AG04450 (cell line): ENCODE data around the gene RUFY1. TPM values are rescaled to one million over a fixed set of nuclear protein-coding genes. Genes with fewer than 3 reads are reported as not detected.

ENCODE experiments used
- CTCF ChIA-PET: fragments of 300-600, 350-600 bp; formaldehyde crosslinking; extraction: SDS; loops from one replicate; lab custom pipeline; 2022; ENCODE audit warnings: antibody characterized with exemption, inconsistent platforms; lab: Charles Lee
- POLR2A ChIA-PET: fragments of 350-600 bp; formaldehyde crosslinking; extraction: SDS; loops from one replicate; lab custom pipeline; 2021; ENCODE audit warnings: antibody characterized with exemption, inconsistent platforms; lab: Yijun Ruan, JAX
- DNase-seq: peaks from one replicate; pipeline ENCODE4 v3.0.0-alpha.2; 2011; ENCODE audit warnings: low read depth, low spot score
- H3K27ac ChIP-seq: one replicate; pipeline ENCODE4 v1.5.1; 2012; ENCODE audit warnings: low read depth, low read length, control low read depth
- H3K27me3 ChIP-seq: one replicate; pipeline ENCODE4 v1.6.0; 2012; ENCODE audit warnings: low read length; ENCODE audit not compliant: control insufficient read depth, insufficient read depth
- H3K4me3 ChIP-seq: 2 replicates; pipeline ENCODE4 v1.5.1; 2011; ENCODE audit warnings: mild to moderate bottlenecking, low read depth, low read length, control low read depth
- H3K9me3 ChIP-seq: 2 replicates; pipeline ENCODE4 v1.5.1; 2012; ENCODE audit warnings: low read length; ENCODE audit not compliant: control insufficient read depth, insufficient read depth
- CTCF ChIP-seq: IDR thresholded peaks from 2 replicates; pipeline ENCODE4 v1.5.1; 2011; ENCODE audit warnings: low read depth, low read length, control low read depth, inconsistent platforms
- polyA plus RNA-seq: library from polyadenylated mRNA; depleted of rRNA; stranded (reverse); fragments of >200 nt; gene quantifications from 2 replicates; pipeline ENCODE4 v1.2.3, GENCODE V29; 2011

Gene RUFY1
- polyA plus RNA-seq, 1 experiment: 31.1 TPM

- TF ChIP-seq CTCF: no peak
- no peak for DNase-seq
- H3K9me3 ChIP-seq: peaks cover 4% of the 10 kb centered on the region; the same call in 1 of the 2 replicates
- ChIA-PET CTCF (interaction anchor here (0.7 to 2.2 kb wide), 3 partner anchors 12 to 176 kb away, joined by 3 to 7 read pairs (median 3); no protein-coding TSS in a partner anchor), POLR2A (interaction anchor here (0.6 to 2.3 kb wide), 3 partner anchors 10 to 73 kb away, joined by 3 to 10 read pairs (median 6); no protein-coding TSS in a partner anchor)
- H3K27me3 ChIP-seq: no peaks in the 10 kb centered on the region
- H3K27ac ChIP-seq: no peak overlapping the region
- H3K4me3 ChIP-seq: peak overlapping the region; percentile 100
Observed at GRCh38 chr5:179620293-179620692, 69.9 kb downstream of the RUFY1 start.

GRCh38 chr5:179620703-179621350 lies 70.5 kb downstream of the RUFY1 start:
- no peaks in the 10 kb centered on the region for H3K27me3 ChIP-seq
- H3K27ac ChIP-seq: no peak overlapping the region
- POLR2A ChIA-PET: interaction anchor here (0.6 to 2.3 kb wide), 2 partner anchors 10 to 73 kb away, joined by 6 to 10 read pairs; no protein-coding TSS in a partner anchor
- TF ChIP-seq CTCF: no peak
- peaks cover 4% of the 10 kb centered on the region; the same call in 1 of the 2 replicates for H3K9me3 ChIP-seq
- no peak for DNase-seq
- CTCF ChIA-PET: interaction anchor here (0.7 to 2.2 kb wide), 4 partner anchors 8 to 175 kb away, joined by 3 to 7 read pairs (median 4); no protein-coding TSS in a partner anchor
- H3K4me3 ChIP-seq: peak overlapping the region; percentile 100

GRCh38 chr5:179621551-179622214 lies 71.3 kb downstream of the RUFY1 start:
- CTCF ChIA-PET: interaction anchor here (0.8 to 2.2 kb wide), 3 partner anchors 9 to 47 kb away, joined by 4 to 7 read pairs (median 7); no protein-coding TSS in a partner anchor
- H3K27me3 ChIP-seq: no peaks in the 10 kb centered on the region
- POLR2A ChIA-PET: interaction anchor here (2.3 kb wide), 1 partner anchor 11 kb away, joined by 10 read pairs; no protein-coding TSS in a partner anchor
- peaks cover 4% of the 10 kb centered on the region; the same call in 1 of the 2 replicates for H3K9me3 ChIP-seq
- H3K4me3 ChIP-seq: peak overlapping the region; percentile 100
- H3K27ac ChIP-seq: no peak overlapping the region
- TF ChIP-seq CTCF: no peak
- DNase-seq: no peak

GRCh38 chr5:179623003-179623905 lies 72.9 kb downstream of the RUFY1 start, which contains the start of gene HNRNPH1:
Gene HNRNPH1 (minus strand): TSS chr5:179623671. CDS start chr5:179623133, 538 bp downstream.
- ChIA-PET POLR2A (interaction anchor here (0.6 to 2.1 kb wide), 35 partner anchors 10 to 1565 kb away, joined by 3 to 51 read pairs (median 4); partner anchors contain the start of genes CBY3, HNRNPAB, LTC4S and MAML1), CTCF (interaction anchor here (0.7 to 1.8 kb wide), 6 partner anchors 9 to 140 kb away, joined by 3 to 11 read pairs (median 7); no protein-coding TSS in a partner anchor)
- Histone ChIP-seq H3K4me3 (peak within 1 kb of the TSS; percentile 100), H3K27me3 (no peaks in the 10 kb centered on the region), H3K9me3 (peaks cover 4% of the 10 kb centered on the region; the same call in 1 of the 2 replicates), H3K27ac (peak within 1 kb of the TSS; percentile 96)
- peak; percentile 98 for DNase-seq
- TF ChIP-seq CTCF: no peak
